GM12878 (cell line): ENCODE measurements around the gene PDIA5. TPM values are rescaled to one million over a fixed set of nuclear protein-coding genes. Genes with fewer than 3 reads are reported as not detected.

ENCODE experiments used
- ATAC-seq: fragments of 200-7000 bp; cut with Tn5 transposase; 3 replicates; pipeline ENCODE4 v1.9.1; 2020; ENCODE audit warnings: mild to moderate bottlenecking, moderate library complexity
- BruUV-seq: library from RNA; stranded (reverse); fragments of 400-500 nt; replicated peaks from 2 replicates; lab custom pipeline; 2021; lab: Mats Ljungman, UMichigan
- CTCF ChIA-PET: fragments of 300-600 bp; sonication (Branson Sonifier 250); formaldehyde crosslinking; extraction: SDS; loops from one replicate; lab custom pipeline; 2021; ENCODE audit warnings: inconsistent platforms; lab: Yijun Ruan, JAX
- POLR2A ChIA-PET: fragments of 350-600 bp; formaldehyde crosslinking; extraction: SDS; loops from one replicate; lab custom pipeline; 2021; ENCODE audit warnings: inconsistent platforms; lab: Charles Lee
- RAD21 ChIA-PET: fragments of 300-600 bp; sonication (Branson Sonifier 250); formaldehyde crosslinking; loops from one replicate; lab custom pipeline; 2023; ENCODE audit warnings: antibody characterized with exemption; ENCODE audit not compliant: unreplicated experiment; lab: Charles Lee
- SMC1A ChIA-PET: fragments of 300-600 bp; sonication (Branson Sonifier 250); formaldehyde crosslinking; loops from one replicate; lab custom pipeline; 2023; ENCODE audit not compliant: unreplicated experiment, uncharacterized antibody; lab: Charles Lee
- DNase-seq: peaks from one replicate; pipeline ENCODE4 v3.0.0-alpha.2; 2011; ENCODE audit warnings: low read depth, low spot score
- FAIRE-seq: peaks from 3 replicates; lab custom pipeline; 2011; peaks lifted over from hg19 to GRCh38; lab: Jason Lieb, UNC
- H2AFZ ChIP-seq: 2 replicates; pipeline ENCODE4 v1.6.0; 2011; ENCODE audit warnings: low read depth, low read length, control low read depth; ENCODE audit not compliant: control insufficient read depth
- H3K27ac ChIP-seq: 2 replicates; pipeline ENCODE4 v1.5.1; 2011; ENCODE audit warnings: control low read depth; ENCODE audit not compliant: control insufficient read depth, insufficient read depth
- H3K27me3 ChIP-seq, 2 experiments: replicated peaks in 1 of 2; 2 replicates each; pipeline versions ENCODE4 v1.6.0 to v1.6.1; 2011; ENCODE audit warnings: low read length in 1 of 2; ENCODE audit not compliant: control insufficient read depth in 2 of 2, insufficient read depth in 2 of 2
- H3K36me3 ChIP-seq, 2 experiments: 2 replicates each; pipeline ENCODE4 v1.5.1; 2011; ENCODE audit warnings: low read length in 1 of 2; ENCODE audit not compliant: control insufficient read depth in 2 of 2, insufficient read depth in 2 of 2
- H3K4me1 ChIP-seq: 2 replicates; pipeline ENCODE4 v1.6.1; 2011; ENCODE audit warnings: mild to moderate bottlenecking, low read length, moderate library complexity, mixed read lengths; ENCODE audit not compliant: control insufficient read depth, insufficient read depth
- H3K4me2 ChIP-seq: 2 replicates; pipeline ENCODE4 v1.6.0; 2011; ENCODE audit warnings: control low read depth; ENCODE audit not compliant: control insufficient read depth, insufficient read depth
- H3K4me3 ChIP-seq: fragments of 200-600 bp; sonication (generic); 2 replicates; pipeline ENCODE4 v1.5.1; 2016
- H3K79me2 ChIP-seq: 2 replicates; pipeline ENCODE4 v1.6.0; 2011; ENCODE audit warnings: low read length; ENCODE audit not compliant: control insufficient read depth, insufficient read depth
- H3K9ac ChIP-seq: 2 replicates; pipeline ENCODE4 v1.8.0; 2011; ENCODE audit warnings: low read length, control low read depth, mixed read lengths; ENCODE audit not compliant: control insufficient read depth, insufficient read depth
- H3K9me3 ChIP-seq: replicated peaks from 3 replicates; pipeline ENCODE4 v1.5.1; 2011; ENCODE audit warnings: mild to moderate bottlenecking, low read length; ENCODE audit not compliant: control insufficient read depth, insufficient read depth
- H4K20me1 ChIP-seq: 2 replicates; pipeline ENCODE4 v1.6.0; 2011; ENCODE audit not compliant: control insufficient read depth, insufficient read depth
- CBFB ChIP-seq: IDR thresholded peaks from 2 replicates; pipeline ENCODE4 v1.6.1; 2016; ENCODE audit warnings: antibody characterized with exemption, low read depth
- CBX3 ChIP-seq: fragments of 200-600 bp; sonication (generic); IDR thresholded peaks from 2 replicates; pipeline ENCODE4 v1.6.1; 2016; ENCODE audit warnings: low read depth, borderline replicate concordance
- CBX5 ChIP-seq: sonication (generic); IDR thresholded peaks from 2 replicates; pipeline ENCODE4 v1.6.1; 2016; ENCODE audit warnings: low read depth, moderate library complexity, mild to moderate bottlenecking, inconsistent platforms
- CREM ChIP-seq: IDR thresholded peaks from 2 replicates; pipeline ENCODE4 v1.6.1; 2014; ENCODE audit warnings: antibody characterized with exemption, low read depth
- EGR1 ChIP-seq, 2 experiments: IDR thresholded peaks; 1 replicate in 1 of 2; 2 replicates in 1 of 2; pipeline ENCODE4 v1.6.1; 2011 to 2012; ENCODE audit warnings: low read depth in 2 of 2, low read length in 2 of 2, borderline replicate concordance in 1 of 2, mild to moderate bottlenecking in 1 of 2, moderate library complexity in 1 of 2
- HDAC6 ChIP-seq: fragments of 200-600 bp; sonication (generic); IDR thresholded peaks from one replicate; pipeline ENCODE4 v1.8.0; 2017; ENCODE audit warnings: antibody characterized with exemption; ENCODE audit not compliant: unreplicated experiment
- IKZF1 ChIP-seq: fragments of 450-650 bp; conservative IDR thresholded peaks from 2 replicates; pipeline ENCODE4 v1.6.1; 2017; ENCODE audit warnings: antibody characterized with exemption, mild to moderate bottlenecking
- MAX ChIP-seq: IDR thresholded peaks from 2 replicates; pipeline ENCODE4 v1.6.1; 2012; ENCODE audit warnings: low read depth, low read length, improper control_type of control experiment
- MEF2A ChIP-seq: IDR thresholded peaks from 2 replicates; pipeline ENCODE4 v1.6.1; 2011; ENCODE audit warnings: low read depth, mild to moderate bottlenecking, low read length, moderate library complexity; ENCODE audit not compliant: insufficient read depth
- RUNX3 ChIP-seq: IDR thresholded peaks from 2 replicates; pipeline ENCODE4 v1.6.1; 2012; ENCODE audit warnings: low read length, inconsistent platforms
- SUPT20H ChIP-seq: IDR thresholded peaks from 2 replicates; pipeline ENCODE4 v1.6.1; 2011; ENCODE audit warnings: low read depth, mild to moderate bottlenecking, low read length, moderate library complexity, borderline replicate concordance; ENCODE audit not compliant: control insufficient read depth
- TBL1XR1 ChIP-seq: IDR thresholded peaks from 2 replicates; pipeline ENCODE4 v1.6.1; 2012; ENCODE audit warnings: low read depth, low read length, improper control_type of control experiment
- ZBTB4 ChIP-seq: fragments of 450-650 bp; formaldehyde crosslinking; IDR thresholded peaks from 2 replicates; pipeline ENCODE4 v1.4.0; 2022; ENCODE audit warnings: mild to moderate bottlenecking, moderate library complexity
- WGBS: methylation state at CpG from one replicate; pipeline ENCODE4 v1.1.6; 2016; ENCODE audit warnings: low lambda C conversion rate; ENCODE audit not compliant: insufficient replicate concordance, insufficient coverage; ENCODE audit errors: missing lambda C conversion rate; 5-methylcytosine and 5-hydroxymethylcytosine counted together
- in situ Hi-C: fragments of 300-500 bp; cut with MboI; formaldehyde crosslinking; loops from 9 replicates; pipeline ENCODE4 v1.14.3; 2018; ENCODE audit warnings: mixed read lengths
- intact Hi-C: fragments of 100-400 bp; cut with micrococcal nuclease; formaldehyde crosslinking; loops from one replicate; pipeline ENCODE4 v1.14.2; 2022; ENCODE audit not compliant: unreplicated experiment
- polyA plus RNA-seq, 11 experiments: library from polyadenylated mRNA; depleted of rRNA in 4 of 11; unstranded in 6 of 11; stranded (reverse) in 5 of 11; fragments of >200 nt; fragmentation: Nextera tagmentation in 4 of 11; fragmentation: Illumina TruSeq in 1 of 11; extraction: Ambion mirVana in 4 of 11; extraction: Trizol in 1 of 11; gene quantifications; 1 replicate in 1 of 11; 2 replicates in 10 of 11; pipeline versions ENCODE4 v1.2.1 to v1.2.3, GENCODE V29; 2011 to 2016; ENCODE audit warnings: inconsistent platforms in 2 of 11, missing spikeins in 2 of 11, low read depth in 1 of 11
- total RNA-seq, 4 experiments: library from RNA; depleted of rRNA in 3 of 4; stranded (reverse); fragments of >200 nt in 3 of 4; fragmentation: Illumina TruSeq in 1 of 4; extraction: Trizol in 1 of 4; gene quantifications; 2 replicates each; pipeline versions ENCODE4 v1.2.1 to v1.2.3, GENCODE V29; 2013 to 2021

PDIA5 gene
- total and polyA plus RNA-seq, 10 of the 15 experiments (the other 5 are each of a cell fraction or from before 2014, with no cell fraction given) = 4.1 to 24.8 (median 19.2) TPM

DNA sequence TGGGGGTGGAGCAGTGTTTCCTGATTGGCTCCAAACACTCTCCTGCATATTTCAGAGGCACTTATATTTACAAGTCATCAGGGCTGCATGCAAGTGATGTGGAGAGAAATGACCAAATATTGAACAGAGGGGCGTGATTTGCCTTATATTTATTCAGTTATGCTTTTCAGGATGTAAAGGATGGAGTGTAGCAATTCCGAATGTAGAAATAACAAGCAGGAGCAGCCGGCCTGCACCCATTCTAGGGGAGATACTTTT, 19.8 kb upstream of the PDIA5 start:
- ChIA-PET RAD21 (no interaction called here), CTCF (no interaction called here), SMC1A (no interaction called here), POLR2A (no interaction called here)
- no peaks in the 10 kb centered on the region for H3K9me3 ChIP-seq
- no TSS peak for BruUV-seq
- H3K27ac ChIP-seq = no peak overlapping the region
- ATAC-seq (no peak), DNase-seq (no peak), FAIRE-seq (no peak)
- no peak overlapping the region for H3K9ac ChIP-seq
- H3K36me3 ChIP-seq = no peaks in the 10 kb centered on the region
- no peak overlapping the region for H3K4me2 ChIP-seq
- H3K27me3 ChIP-seq = no peaks in the 10 kb centered on the region; a peak in 2 of 4 replicates
- no peaks in the 10 kb centered on the region for H3K4me1 ChIP-seq
- no peaks in the 10 kb centered on the region for H4K20me1 ChIP-seq
- H2AFZ ChIP-seq = no peak overlapping the region
- TF ChIP-seq HDAC6 = no peak
- TF ChIP-seq IKZF1 = no peak
- no peak for TF ChIP-seq CBFB
- no peak for TF ChIP-seq EGR1 (IDR thresholded peaks at IDR 0.05; ENCODE audit: borderline replicate concordance in 1 of 2, low read depth in 2 of 2, low read length in 2 of 2)
- no peak for TF ChIP-seq ZBTB4 (CRISPR knock-in tag)
- no peak for TF ChIP-seq MAX
- no peak for TF ChIP-seq CREM
- no peak for TF ChIP-seq MEF2A
- TF ChIP-seq RUNX3 = no peak
- no peak for TF ChIP-seq SUPT20H
- no peak for TF ChIP-seq TBL1XR1
- TF ChIP-seq CBX3 = no peak
- no peak for TF ChIP-seq CBX5
- H3K4me3 ChIP-seq = no peak overlapping the region
- H3K79me2 ChIP-seq = no peaks in the 10 kb centered on the region
- intact Hi-C loops (no loop called here), in situ Hi-C loops (no loop called here)
- WGBS = 65% methylated on average over 3 of the region's 3 CpGs
